GM12874 (cell line): ENCODE results near the gene CCNE1.

Source experiments
- TF ChIP-seq, protein P1 (sequence below): IDR thresholded peaks from 2 replicates; pipeline ENCODE4 v1.5.1; 2011; ENCODE audit warnings: low read depth, mild to moderate bottlenecking, control low read depth, low read length, moderate library complexity; ENCODE audit not compliant: insufficient read depth

Gene CCNE1

DNA sequence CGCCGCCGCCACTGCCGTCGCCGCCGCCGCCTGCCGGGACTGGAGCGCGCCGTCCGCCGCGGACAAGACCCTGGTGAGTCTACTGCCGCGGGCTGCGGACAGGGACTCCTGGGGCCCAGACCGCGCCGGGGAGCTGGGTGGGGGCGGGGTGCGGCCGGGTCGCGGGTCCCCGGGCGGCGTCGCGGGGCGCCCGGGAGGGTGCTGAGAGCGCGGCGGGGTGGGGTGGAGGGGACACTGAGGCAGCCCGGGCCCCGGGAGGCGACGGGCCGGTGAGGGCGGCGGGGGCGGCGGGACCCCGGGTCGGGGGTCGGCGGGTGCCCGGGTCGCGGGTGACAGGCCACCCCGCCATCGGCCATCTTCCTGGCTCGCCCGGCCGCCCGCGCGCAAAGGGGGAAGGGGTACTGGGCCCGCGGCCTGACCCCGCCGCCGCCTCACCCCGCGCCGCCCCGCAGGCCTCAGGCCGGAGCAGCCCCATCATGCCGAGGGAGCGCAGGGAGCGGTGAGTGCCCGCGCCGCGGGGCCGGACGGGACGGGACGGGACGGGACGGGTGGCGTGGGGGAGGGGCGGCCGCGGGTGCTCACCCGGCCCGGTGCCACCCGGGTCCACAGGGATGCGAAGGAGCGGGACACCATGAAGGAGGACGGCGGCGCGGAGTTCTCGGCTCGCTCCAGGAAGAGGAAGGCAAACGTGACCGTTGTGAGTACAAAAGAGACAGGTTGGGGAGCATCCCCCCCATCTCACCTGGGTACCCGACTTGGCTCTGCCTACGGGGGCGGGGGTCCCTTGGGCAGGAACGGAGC is 489 bp downstream of the CCNE1 start:
- TF ChIP-seq, protein P1, sequence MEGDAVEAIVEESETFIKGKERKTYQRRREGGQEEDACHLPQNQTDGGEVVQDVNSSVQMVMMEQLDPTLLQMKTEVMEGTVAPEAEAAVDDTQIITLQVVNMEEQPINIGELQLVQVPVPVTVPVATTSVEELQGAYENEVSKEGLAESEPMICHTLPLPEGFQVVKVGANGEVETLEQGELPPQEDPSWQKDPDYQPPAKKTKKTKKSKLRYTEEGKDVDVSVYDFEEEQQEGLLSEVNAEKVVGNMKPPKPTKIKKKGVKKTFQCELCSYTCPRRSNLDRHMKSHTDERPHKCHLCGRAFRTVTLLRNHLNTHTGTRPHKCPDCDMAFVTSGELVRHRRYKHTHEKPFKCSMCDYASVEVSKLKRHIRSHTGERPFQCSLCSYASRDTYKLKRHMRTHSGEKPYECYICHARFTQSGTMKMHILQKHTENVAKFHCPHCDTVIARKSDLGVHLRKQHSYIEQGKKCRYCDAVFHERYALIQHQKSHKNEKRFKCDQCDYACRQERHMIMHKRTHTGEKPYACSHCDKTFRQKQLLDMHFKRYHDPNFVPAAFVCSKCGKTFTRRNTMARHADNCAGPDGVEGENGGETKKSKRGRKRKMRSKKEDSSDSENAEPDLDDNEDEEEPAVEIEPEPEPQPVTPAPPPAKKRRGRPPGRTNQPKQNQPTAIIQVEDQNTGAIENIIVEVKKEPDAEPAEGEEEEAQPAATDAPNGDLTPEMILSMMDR = no peak

DNA sequence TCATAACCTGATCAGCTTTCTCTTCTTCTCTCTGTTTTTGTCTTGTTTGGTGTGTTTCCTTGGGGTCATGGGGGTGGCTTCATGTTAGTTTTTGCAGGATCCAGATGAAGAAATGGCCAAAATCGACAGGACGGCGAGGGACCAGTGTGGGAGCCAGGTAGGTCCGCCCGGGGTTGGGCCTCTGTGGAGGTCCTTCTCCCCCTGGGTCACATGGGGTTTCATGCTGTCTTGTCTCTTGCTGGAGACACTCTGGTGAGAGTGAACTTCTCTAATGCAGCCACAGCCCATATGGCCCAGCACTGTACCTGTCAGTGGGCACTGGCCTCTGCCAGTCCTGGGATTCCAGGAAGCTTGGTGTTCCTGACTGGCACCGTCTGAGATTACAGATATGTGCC is 1.1 kb downstream of the CCNE1 start:
- TF ChIP-seq, protein P1 = no peak

DNA sequence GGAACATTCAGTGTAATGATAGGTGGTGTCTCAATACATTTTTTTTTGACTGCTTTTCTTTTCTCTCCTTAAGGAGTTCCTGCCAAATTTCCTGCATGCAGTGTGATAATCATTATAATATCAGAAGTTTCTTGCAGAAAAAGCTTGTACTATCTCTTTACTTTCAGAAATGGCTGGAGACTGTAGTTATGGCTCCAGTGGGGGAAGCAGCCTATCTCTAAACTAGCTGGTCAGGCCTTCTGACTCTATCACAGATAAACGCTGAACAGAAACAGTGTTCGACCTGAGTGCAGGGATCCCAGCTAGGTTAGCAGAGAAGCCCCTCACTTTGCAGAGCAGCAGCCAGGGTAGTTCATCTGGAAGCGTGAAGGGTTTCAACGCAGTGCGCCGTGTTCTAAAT is 1.9 kb downstream of the CCNE1 start:
- TF ChIP-seq, protein P1 = no peak

DNA sequence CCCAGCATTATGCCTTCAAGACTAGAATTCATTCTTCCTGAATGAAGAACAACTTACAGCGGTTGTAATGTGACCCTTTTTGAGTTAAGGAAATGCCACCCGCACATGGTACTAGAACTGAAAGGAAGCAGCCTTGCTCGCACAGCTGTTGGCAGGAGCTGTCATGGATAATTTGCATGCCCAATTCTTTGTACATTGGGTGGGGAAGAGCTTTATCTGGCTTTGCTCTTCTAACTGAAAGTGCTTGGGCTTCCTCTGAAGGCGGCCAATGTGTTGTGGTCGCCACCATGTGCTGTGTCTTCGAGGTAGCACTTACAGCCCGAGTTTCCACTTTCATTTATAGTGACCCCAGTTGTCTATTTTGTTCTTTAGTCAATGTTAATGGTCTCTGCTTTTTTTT is 3.4 kb downstream of the CCNE1 start:
- TF ChIP-seq, protein P1 = no peak

DNA sequence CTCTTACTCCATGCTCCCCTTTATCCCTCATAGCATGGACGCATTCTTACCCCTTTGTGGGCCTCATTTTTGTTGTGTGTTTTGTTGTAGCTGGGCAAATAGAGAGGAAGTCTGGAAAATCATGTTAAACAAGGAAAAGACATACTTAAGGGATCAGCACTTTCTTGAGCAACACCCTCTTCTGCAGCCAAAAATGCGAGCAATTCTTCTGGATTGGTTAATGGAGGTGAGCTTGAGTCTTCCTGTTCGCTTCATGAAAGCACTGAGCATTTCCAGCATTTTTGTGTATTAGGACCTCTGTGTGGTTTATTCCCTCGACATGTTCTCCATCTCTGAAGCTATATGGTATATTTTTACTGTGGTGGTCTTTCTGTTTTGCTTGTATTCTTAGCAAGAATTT is 5.5 kb downstream of the CCNE1 start:
- TF ChIP-seq, protein P1 = no peak

DNA sequence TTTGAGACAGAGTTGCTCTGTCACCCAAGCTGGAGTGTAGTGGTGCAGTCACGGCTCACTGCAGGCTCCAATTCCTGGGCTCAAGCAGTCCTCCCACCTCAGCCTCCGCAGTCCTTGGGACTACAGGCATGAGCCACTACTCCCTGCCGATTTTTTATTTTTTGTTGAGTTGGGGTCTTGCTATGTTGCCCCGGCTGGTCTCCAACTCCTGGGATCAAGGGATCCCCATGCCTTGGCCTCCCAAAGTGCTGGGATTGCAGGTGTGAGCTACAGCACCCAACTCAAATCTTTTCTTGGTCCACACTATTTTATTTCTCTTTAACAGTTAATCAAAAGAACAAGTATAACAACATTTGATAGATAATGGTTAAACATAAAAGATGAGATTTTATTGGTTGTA is 7.5 kb downstream of the CCNE1 start:
- TF ChIP-seq, protein P1 = no peak

DNA sequence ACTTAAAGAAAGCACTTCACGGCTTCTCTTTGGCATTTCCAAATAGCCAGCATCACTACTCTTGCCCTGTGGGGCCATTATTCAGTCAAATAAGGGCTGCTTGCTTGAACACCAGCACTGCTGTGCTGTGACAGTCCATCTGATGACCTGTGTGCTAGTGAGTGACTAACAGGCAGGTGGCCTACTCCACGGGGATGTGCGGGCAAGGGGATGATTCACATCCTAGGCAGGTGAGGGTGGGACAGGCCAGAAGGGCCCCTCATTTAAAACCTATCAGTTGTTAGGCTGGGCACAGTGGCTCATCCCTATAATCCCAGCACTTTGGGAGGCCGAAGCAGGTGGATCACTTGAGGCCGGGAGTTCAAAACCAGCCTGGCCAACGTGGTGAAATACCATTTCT is 8.2 kb downstream of the CCNE1 start:
- TF ChIP-seq, protein P1 = no peak
